Heart left ventricle (tissue), 16 donors: ENCODE results near the gene C11orf58. TPM values are rescaled to one million over a fixed set of nuclear protein-coding genes. Genes with fewer than 3 reads are reported as not detected.

Experiments
- ATAC-seq, 4 donors: fragments of 200-7000 bp; cut with Tn5 transposase; one replicate each; pipeline ENCODE4 v1.9.1; 2020 to 2022; ENCODE audit warnings: moderate library complexity in 4 of 4, mild to moderate bottlenecking in 3 of 4, moderate number of reproducible peaks in 1 of 4
- DNase-seq, 5 donors: peaks; one replicate each; pipeline ENCODE4 v3.0.0-alpha.2; 2020
- H3K27ac ChIP-seq, 12 donors: fragments of 200-600 bp; sonication (generic) in 4 of 12; one replicate each; pipeline versions ENCODE4 v1.5.0 to v1.8.0; 2016 to 2022; ENCODE audit warnings: mild to moderate bottlenecking in 2 of 12
- H3K27me3 ChIP-seq, 9 donors: fragments of 200-600 bp; sonication (generic) in 2 of 9; one replicate each; pipeline versions ENCODE4 v1.5.1 to v1.8.0; 2016 to 2022; ENCODE audit warnings: mild to moderate bottlenecking in 3 of 9
- H3K36me3 ChIP-seq, 9 donors: fragments of 200-600 bp; sonication (generic) in 2 of 9; one replicate each; pipeline versions ENCODE4 v1.5.0 to v1.8.0; 2018 to 2022; ENCODE audit warnings: mild to moderate bottlenecking in 2 of 9
- H3K4me1 ChIP-seq, 12 donors: fragments of 200-600 bp; sonication (generic) in 4 of 12; one replicate each; pipeline versions ENCODE4 v1.5.0 to v1.8.0; 2016 to 2022; ENCODE audit warnings: mild to moderate bottlenecking in 3 of 12
- H3K4me3 ChIP-seq, 12 donors: fragments of 200-600 bp; sonication (generic) in 4 of 12; one replicate each; pipeline versions ENCODE4 v1.5.0 to v1.8.0; 2017 to 2022; ENCODE audit warnings: mild to moderate bottlenecking in 9 of 12, moderate library complexity in 4 of 12
- H3K9me3 ChIP-seq, 12 donors: fragments of 200-600 bp; sonication (generic) in 4 of 12; one replicate each; pipeline versions ENCODE4 v1.5.0 to v1.8.0; 2016 to 2022; ENCODE audit warnings: mild to moderate bottlenecking in 1 of 12
- CTCF ChIP-seq, 12 donors: fragments of 200-600 bp; sonication (generic) in 4 of 12; IDR thresholded peaks; one replicate each; pipeline versions ENCODE4 v1.5.0 to v1.8.0; 2018 to 2022; ENCODE audit warnings: antibody characterized with exemption in 12 of 12, mild to moderate bottlenecking in 5 of 12
- POLR2A ChIP-seq, 2 donors: fragments of 450-650 bp; IDR thresholded peaks; one replicate each; pipeline ENCODE4 v1.6.1; 2017; ENCODE audit warnings: antibody characterized with exemption in 2 of 2, mild to moderate bottlenecking in 2 of 2, moderate library complexity in 2 of 2
- WGBS, 4 donors: extraction: QIAGEN DNeasy Blood & Tissue Kit in 2 of 4; methylation state at CpG; one replicate each; pipeline versions ENCODE4 v1.1.5 to v1.1.7; 2013 to 2018; 5-methylcytosine and 5-hydroxymethylcytosine counted together
- intact Hi-C, 10 donors: fragments of 100-400 bp; cut with DNase I; formaldehyde crosslinking; loops; one replicate each; pipeline versions ENCODE4 v1.11.1 to v1.14.2; 2022
- polyA plus RNA-seq, 2 donors: library from polyadenylated mRNA; stranded (reverse); fragments of 200-250 nt; gene quantifications; one replicate each; pipeline ENCODE4 v1.2.3, GENCODE V29; 2013
- total RNA-seq, 9 donors: library from RNA; depleted of rRNA in 2 of 9; stranded (reverse); fragments of >200 nt in 2 of 9; fragmentation: NEBNext Ultra II Directional in 3 of 9; extraction: Animal tissue kit (Norgen Biotek cat#: 25700) in 3 of 9; gene quantifications; one replicate each; pipeline versions ENCODE4 v1.1.0 to v1.2.4, GENCODE V29; 2016 to 2023
- donor health status: ischemic (EF 13 %, LVEDD 7.1; RV severe dilation, severe dysfunction).
- donor health status: healthy with polysubstance abuse.
- donor health status: DM: no; HTN: yes; CAD: no.
- donor health status: DM: no; HTN: no; CAD: no.
- donor health status: ischemic (EF 25% LVEDD 6.9; RV normal size, moderate dysfunction).
- donor health status: ischemic (EF 25% LVEDD 5.7; RV mildly dilated, moderate dysfunction).
- donor health status: healthy.
- donor health status: DM: yes; HTN: yes; CAD: no.
- donor health status: ischemic (EF 35%, LVEDD 5.7; RV mildly dilated, moderate dysfunction).
- donor health status: nonischemic (EF 11% LVEDD 7.7; RV severe dilation, severe dysfunction).
- donor health status: DM: yes; HTN: yes; CAD: no.
- donor health status: PGD.
- donor health status: ischemic (EF 29% LVEDD 5.4; RV normal size, mild dysfunction).
- donor health status: nonischemic (EF 23%, LVEDD 6.1; RV moderate dilation, normal function).

C11orf58 gene
- total and polyA plus RNA-seq, 11 donors, result 78.3 to 147 (median 110) TPM

- ATAC-seq (no peak), DNase-seq (no peak)
- H3K27me3 ChIP-seq, result no peaks in the 10 kb centered on the region
- H3K9me3 ChIP-seq, result no peaks in the 10 kb centered on the region
- no peak overlapping the region for H3K4me3 ChIP-seq
- peaks cover 0 to 5% (median 0%) of the 10 kb centered on the region in 9 donors for H3K36me3 ChIP-seq
- intact Hi-C loops, result no loop called here
- H3K27ac ChIP-seq, result no peak overlapping the region
- 75 to 92% (median 81%) methylated on average over 15 to 16 of the region's 16 CpGs for WGBS, 4 donors
- TF ChIP-seq POLR2A (IDR thresholded peaks at IDR 0.05) (no peak), CTCF (IDR thresholded peaks at IDR 0.05) (no peak)
- H3K4me1 ChIP-seq, result peaks cover 0 to 21% (median 0%) of the 10 kb centered on the region in 12 donors
Observed at GRCh38 chr11:16775614-16776283, 37.3 kb downstream of the C11orf58 start.

GRCh38 chr11:16776711-16777612 lies 38.5 kb downstream of the C11orf58 start:
- no peaks in the 10 kb centered on the region for H3K27me3 ChIP-seq
- H3K9me3 ChIP-seq, result no peaks in the 10 kb centered on the region
- no peak for DNase-seq
- intact Hi-C loops, result no loop called here
- WGBS, 4 donors, result 64 to 77% (median 70%) methylated on average over 12 to 14 of the region's 14 CpGs
- peak in 1 of 4 donors; percentile 26 for ATAC-seq
- TF ChIP-seq CTCF (IDR thresholded peaks at IDR 0.05) (no peak), POLR2A (IDR thresholded peaks at IDR 0.05) (no peak)
- H3K27ac ChIP-seq, result no peak overlapping the region
- peaks cover 0 to 5% (median 0%) of the 10 kb centered on the region in 9 donors for H3K36me3 ChIP-seq
- peaks cover 0 to 21% (median 0%) of the 10 kb centered on the region in 12 donors for H3K4me1 ChIP-seq
- no peak overlapping the region for H3K4me3 ChIP-seq

- Histone ChIP-seq H3K9me3 (no peaks in the 10 kb centered on the region), H3K27me3 (no peaks in the 10 kb centered on the region), H3K4me1 (peaks cover 0 to 21% (median 0%) of the 10 kb centered on the region in 12 donors), H3K27ac (no peak overlapping the region), H3K36me3 (peaks cover 0 to 5% (median 0%) of the 10 kb centered on the region in 9 donors), H3K4me3 (no peak overlapping the region)
- intact Hi-C loops, result no loop called here
- no peak for TF ChIP-seq CTCF (IDR thresholded peaks at IDR 0.05)
- TF ChIP-seq POLR2A (IDR thresholded peaks at IDR 0.05), result no peak
- no peak for DNase-seq
- WGBS, 4 donors, result 88 to 95% (median 90%) methylated on average over 3 of the region's 3 CpGs
- ATAC-seq, result no peak
Observed at GRCh38 chr11:16777613-16777975, 39.1 kb downstream of the C11orf58 start.

- ATAC-seq, result no peak
- Histone ChIP-seq H3K27ac (no peak overlapping the region), H3K36me3 (peaks cover 0 to 5% (median 0%) of the 10 kb centered on the region in 9 donors), H3K27me3 (no peaks in the 10 kb centered on the region), H3K9me3 (no peaks in the 10 kb centered on the region), H3K4me1 (peaks cover 0 to 21% (median 0%) of the 10 kb centered on the region in 12 donors), H3K4me3 (no peak overlapping the region)
- 81 to 88% (median 82%) methylated on average over 6 of the region's 6 CpGs for WGBS, 4 donors
- TF ChIP-seq CTCF (IDR thresholded peaks at IDR 0.05) (no peak), POLR2A (IDR thresholded peaks at IDR 0.05) (no peak)
- no peak for DNase-seq
- intact Hi-C loops, result no loop called here
Observed at GRCh38 chr11:16778286-16778685, 39.8 kb downstream of the C11orf58 start.
